Vagina (tissue), 2 donors: ENCODE results near the gene PLD1. TPM values are rescaled to one million over a fixed set of nuclear protein-coding genes. Genes with fewer than 3 reads are reported as not detected.
A peak's percentile ranks its signal among the peaks of the same experiment; 100 is the strongest.

ENCODE experiments used
- DNase-seq, 2 donors: peaks; one replicate each; pipeline ENCODE4 v3.0.0-alpha.2; 2017; ENCODE audit errors: extremely low spot score in 2 of 2
- H3K27ac ChIP-seq: fragments of 200-600 bp; sonication (generic); one replicate; pipeline ENCODE4 v1.5.1; 2019
- H3K27me3 ChIP-seq: fragments of 200-600 bp; sonication (generic); one replicate; pipeline ENCODE4 v1.5.1; 2019
- H3K36me3 ChIP-seq, 2 donors: fragments of 200-600 bp; sonication (generic); one replicate each; pipeline ENCODE4 v1.5.1; 2017 to 2019
- H3K4me1 ChIP-seq: fragments of 200-600 bp; sonication (generic); one replicate; pipeline ENCODE4 v1.5.1; 2019
- H3K4me3 ChIP-seq, 2 donors: fragments of 200-600 bp; sonication (generic); 1 replicate in 1 of 2; 2 replicates in 1 of 2; pipeline ENCODE4 v1.5.1; 2016 to 2019
- H3K9me3 ChIP-seq: fragments of 200-600 bp; sonication (generic); one replicate; pipeline ENCODE4 v1.5.1; 2019
- POLR2A ChIP-seq, 2 donors: fragments of 450-650 bp; IDR thresholded peaks; one replicate each; pipeline ENCODE4 v1.6.1; 2017; ENCODE audit warnings: antibody characterized with exemption in 2 of 2, mild to moderate bottlenecking in 2 of 2, moderate library complexity in 2 of 2
- POLR2AphosphoS5 ChIP-seq, 2 donors: sonication (generic); formaldehyde crosslinking; IDR thresholded peaks; one replicate each; pipeline ENCODE4 v1.9.0; 2017; ENCODE audit warnings: antibody characterized with exemption in 2 of 2, mild to moderate bottlenecking in 2 of 2, low read depth in 1 of 2; ENCODE audit not compliant: insufficient read depth in 1 of 2
- intact Hi-C: fragments of 100-400 bp; cut with DNase I; formaldehyde crosslinking; loops from one replicate; pipeline ENCODE4 v1.15.1; 2023
- total RNA-seq: library from RNA; depleted of rRNA; stranded (reverse); fragments of >200 nt; gene quantifications from one replicate; pipeline ENCODE4 v1.2.3, GENCODE V29; 2016
- TF ChIP-seq, protein P1 (sequence below), 3 experiments: fragments of 450-650 bp in 2 of 3; fragments of 200-600 bp in 1 of 3; sonication (generic) in 1 of 3; IDR thresholded peaks; one replicate each; pipeline ENCODE4 v1.5.1; 2017 to 2019; ENCODE audit warnings: antibody characterized with exemption in 3 of 3, mild to moderate bottlenecking in 2 of 3, moderate library complexity in 2 of 3

The PLD1 gene
- total RNA-seq, 1 donor from 2014 or later = 35.6 TPM

DNA sequence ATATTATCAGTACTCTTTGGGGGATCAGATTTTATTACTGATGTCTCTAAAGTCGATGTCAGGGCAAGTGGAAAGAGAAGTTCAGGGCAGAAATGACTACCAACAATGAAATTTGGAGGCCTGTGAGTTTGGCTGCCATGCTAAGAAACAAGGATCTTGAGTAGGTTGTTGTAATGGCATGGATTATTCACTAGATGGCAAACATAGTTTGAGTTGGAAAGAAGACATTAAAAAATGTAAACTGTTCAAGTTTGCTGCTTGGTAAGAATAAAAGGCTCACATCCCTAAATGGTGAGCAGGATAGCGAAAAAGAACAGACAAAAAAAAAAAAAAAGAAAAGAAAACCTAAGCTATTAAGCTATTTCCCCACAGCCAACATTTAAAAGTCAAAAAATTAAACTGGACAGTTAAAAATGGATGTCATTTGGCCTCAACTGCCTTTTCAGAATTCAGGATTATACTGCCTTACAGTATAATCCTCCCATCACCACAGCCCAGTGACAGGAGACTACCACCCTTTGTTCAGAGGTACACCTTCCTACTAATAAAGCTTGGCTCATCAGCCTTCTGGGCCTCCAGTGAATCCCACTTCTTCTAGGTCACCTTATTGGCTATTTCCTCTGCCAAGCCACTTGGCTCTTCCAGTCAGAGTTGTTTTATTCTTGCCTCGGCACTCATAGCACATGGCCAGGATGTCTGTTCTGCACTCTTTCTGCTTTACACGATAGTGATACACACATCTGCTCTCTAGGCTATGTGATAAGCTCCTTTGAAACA, 163.7 kb downstream of the PLD1 start:
- H3K9me3 ChIP-seq = no peaks in the 10 kb centered on the region
- TF ChIP-seq, protein P1, sequence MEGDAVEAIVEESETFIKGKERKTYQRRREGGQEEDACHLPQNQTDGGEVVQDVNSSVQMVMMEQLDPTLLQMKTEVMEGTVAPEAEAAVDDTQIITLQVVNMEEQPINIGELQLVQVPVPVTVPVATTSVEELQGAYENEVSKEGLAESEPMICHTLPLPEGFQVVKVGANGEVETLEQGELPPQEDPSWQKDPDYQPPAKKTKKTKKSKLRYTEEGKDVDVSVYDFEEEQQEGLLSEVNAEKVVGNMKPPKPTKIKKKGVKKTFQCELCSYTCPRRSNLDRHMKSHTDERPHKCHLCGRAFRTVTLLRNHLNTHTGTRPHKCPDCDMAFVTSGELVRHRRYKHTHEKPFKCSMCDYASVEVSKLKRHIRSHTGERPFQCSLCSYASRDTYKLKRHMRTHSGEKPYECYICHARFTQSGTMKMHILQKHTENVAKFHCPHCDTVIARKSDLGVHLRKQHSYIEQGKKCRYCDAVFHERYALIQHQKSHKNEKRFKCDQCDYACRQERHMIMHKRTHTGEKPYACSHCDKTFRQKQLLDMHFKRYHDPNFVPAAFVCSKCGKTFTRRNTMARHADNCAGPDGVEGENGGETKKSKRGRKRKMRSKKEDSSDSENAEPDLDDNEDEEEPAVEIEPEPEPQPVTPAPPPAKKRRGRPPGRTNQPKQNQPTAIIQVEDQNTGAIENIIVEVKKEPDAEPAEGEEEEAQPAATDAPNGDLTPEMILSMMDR (IDR thresholded peaks at IDR 0.05) = peak in 2 of 3 experiments; percentile 48 to 81
- TF ChIP-seq POLR2AphosphoS5 (IDR thresholded peaks at IDR 0.05; ENCODE audit: insufficient read depth in 1 of 2, low read depth in 1 of 2) = no peak
- no peaks in the 10 kb centered on the region for H3K27me3 ChIP-seq
- no peak for DNase-seq
- H3K27ac ChIP-seq = peak overlapping the region; percentile 60
- H3K4me3 ChIP-seq = no peak overlapping the region
- peaks cover 6% of the 10 kb centered on the region for H3K4me1 ChIP-seq
- intact Hi-C loops = loop anchor here (10.0 kb wide), 2 partner anchors 128 to 698 kb away; no protein-coding TSS in a partner anchor
- peaks cover 0 to 6% of the 10 kb centered on the region in 2 donors for H3K36me3 ChIP-seq

DNA sequence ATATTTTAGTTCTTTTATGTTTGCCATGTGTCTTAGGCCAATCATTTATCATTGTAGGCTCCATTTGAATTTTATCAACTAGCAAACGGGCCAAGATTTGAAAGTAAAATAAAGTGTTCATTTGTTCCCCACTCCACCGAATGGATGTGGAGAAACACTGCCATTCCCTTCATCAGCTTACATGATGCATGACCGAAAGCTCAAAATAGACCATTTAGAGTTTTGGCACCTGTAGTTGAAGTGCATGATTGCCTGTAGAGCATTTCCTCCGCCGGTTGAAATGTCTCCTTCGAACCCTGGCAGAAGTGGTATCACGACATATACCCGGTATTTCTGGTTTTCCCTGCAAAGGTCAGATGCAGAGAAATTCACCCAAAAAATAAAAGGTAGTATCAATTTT, 165.6 kb downstream of the PLD1 start:
- peaks cover 6% of the 10 kb centered on the region for H3K4me1 ChIP-seq
- H3K9me3 ChIP-seq = no peaks in the 10 kb centered on the region
- no peaks in the 10 kb centered on the region for H3K27me3 ChIP-seq
- H3K27ac ChIP-seq = no peak overlapping the region
- intact Hi-C loops = loop anchor here (10.0 kb wide), 2 partner anchors 130 to 700 kb away; no protein-coding TSS in a partner anchor
- H3K36me3 ChIP-seq = peaks cover 0 to 6% of the 10 kb centered on the region in 2 donors
- no peak overlapping the region for H3K4me3 ChIP-seq
- TF ChIP-seq POLR2AphosphoS5 (IDR thresholded peaks at IDR 0.05; ENCODE audit: insufficient read depth in 1 of 2, low read depth in 1 of 2) (no peak), POLR2A (IDR thresholded peaks at IDR 0.05) (no peak)
- TF ChIP-seq, protein P1 (IDR thresholded peaks at IDR 0.05) = no peak
- DNase-seq = no peak

DNA sequence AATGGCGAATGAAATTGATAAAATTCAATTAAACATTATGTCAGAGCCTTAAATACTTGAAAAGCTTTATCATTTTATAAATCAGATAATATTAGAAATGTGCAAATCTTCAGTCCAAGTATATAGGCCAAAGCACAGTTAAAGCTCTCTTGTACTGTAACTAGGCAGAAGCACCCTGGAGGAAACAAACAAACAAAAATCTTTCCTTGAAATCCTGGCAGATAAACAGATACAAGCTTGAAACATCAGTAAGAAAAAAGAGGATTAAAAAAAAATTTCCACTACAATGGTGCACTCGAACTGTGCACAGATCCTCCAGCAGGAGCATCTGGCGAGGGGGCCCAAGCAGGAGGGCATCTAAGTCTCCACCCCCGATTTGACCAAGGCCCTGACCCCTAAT, 166.6 kb downstream of the PLD1 start:
- Histone ChIP-seq H3K27me3 (no peaks in the 10 kb centered on the region), H3K27ac (no peak overlapping the region), H3K4me3 (no peak overlapping the region), H3K9me3 (no peaks in the 10 kb centered on the region), H3K36me3 (peaks cover 0 to 8% of the 10 kb centered on the region in 2 donors), H3K4me1 (peaks cover 6% of the 10 kb centered on the region)
- no peak for DNase-seq
- TF ChIP-seq, protein P1 (IDR thresholded peaks at IDR 0.05) = no peak
- no peak for TF ChIP-seq POLR2A (IDR thresholded peaks at IDR 0.05)
- intact Hi-C loops = loop anchor here (10.0 kb wide), 2 partner anchors 131 to 701 kb away; no protein-coding TSS in a partner anchor

DNA sequence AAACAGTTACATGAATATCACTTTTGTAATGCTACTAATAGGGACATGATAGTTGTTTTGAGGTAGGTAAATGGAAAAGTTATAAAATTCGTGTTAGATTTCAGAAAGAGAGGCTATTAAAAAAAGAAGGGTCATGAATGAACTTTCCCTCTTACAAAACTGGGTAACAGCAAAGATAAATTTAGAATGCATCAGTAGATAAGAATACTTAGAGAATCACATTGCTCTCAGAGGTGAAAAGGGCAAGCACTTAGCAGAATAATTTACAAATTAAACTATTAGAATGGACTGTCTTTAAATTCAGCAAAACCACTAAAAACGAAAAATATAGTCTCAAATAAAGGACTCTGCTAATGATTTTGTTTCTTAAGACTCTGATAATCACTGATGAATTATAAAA, 167.2 kb downstream of the PLD1 start:
- intact Hi-C loops = loop anchor here (10.0 kb wide), 2 partner anchors 132 to 702 kb away; no protein-coding TSS in a partner anchor
- peaks cover 0 to 13% of the 10 kb centered on the region in 2 donors for H3K36me3 ChIP-seq

More for the DNA sequence above, 167.2 kb downstream of the PLD1 start:
- no peak overlapping the region for H3K27ac ChIP-seq
- no peaks in the 10 kb centered on the region for H3K9me3 ChIP-seq
- TF ChIP-seq, protein P1 (IDR thresholded peaks at IDR 0.05) = no peak
- TF ChIP-seq POLR2A (IDR thresholded peaks at IDR 0.05) = no peak
- no peak for TF ChIP-seq POLR2AphosphoS5 (IDR thresholded peaks at IDR 0.05; ENCODE audit: insufficient read depth in 1 of 2, low read depth in 1 of 2)
- no peaks in the 10 kb centered on the region for H3K27me3 ChIP-seq
- H3K4me1 ChIP-seq = peaks cover 6% of the 10 kb centered on the region
- H3K4me3 ChIP-seq = no peak overlapping the region
- no peak for DNase-seq
